ENCODE data around the gene PCDHGB3.
"Not testable (repeated sequence)": the region's sequence is repeated elsewhere in the genome, so short reads cannot be mapped to it uniquely, and the experiment has no call there.

Gene PCDHGB3
- total RNA-seq: 0.25 to 2.5 (median 0.33) reads per million in 3 experiments

DNA sequence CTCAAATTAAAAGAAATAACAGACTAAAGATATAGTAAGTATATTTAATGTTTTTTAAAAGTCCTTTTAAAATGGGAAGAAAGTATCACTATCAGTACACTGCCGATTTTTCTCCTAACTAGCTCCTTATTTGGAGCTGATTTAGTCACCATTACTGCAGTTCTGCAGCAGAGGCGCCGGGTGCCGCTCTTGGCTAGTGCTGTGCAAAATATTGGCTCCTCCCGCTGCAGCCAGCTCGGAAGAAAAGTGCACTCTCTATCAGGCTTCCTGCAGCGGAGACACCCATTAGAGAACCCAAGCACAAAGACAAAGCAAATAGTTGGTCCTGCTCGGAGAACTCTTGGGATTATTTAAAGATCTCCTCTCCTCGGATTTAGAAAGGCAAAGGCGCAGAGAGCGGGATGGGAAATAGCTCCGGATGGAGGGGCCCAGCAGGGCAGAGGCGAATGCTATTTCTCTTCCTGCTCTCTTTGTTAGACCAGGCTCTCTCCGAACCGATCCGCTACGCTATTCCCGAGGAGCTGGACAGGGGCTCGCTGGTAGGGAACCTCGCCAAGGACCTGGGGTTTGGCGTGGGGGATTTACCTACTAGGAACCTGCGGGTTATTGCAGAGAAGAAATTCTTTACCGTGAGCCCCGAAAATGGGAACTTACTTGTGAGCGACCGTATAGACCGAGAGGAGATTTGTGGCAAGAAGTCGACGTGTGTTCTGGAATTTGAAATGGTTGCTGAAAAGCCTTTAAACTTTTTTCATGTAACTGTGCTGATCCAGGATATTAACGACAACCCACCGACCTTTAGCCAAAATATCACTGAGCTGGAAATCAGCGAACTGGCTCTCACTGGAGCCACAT, at the start of gene PCDHGB3:
PCDHGB3 (plus strand) TSS at position 249 of the 855 bp plus-strand sequence; CDS start at position 402, 153 bp downstream.
- peak; percentile 27 for DNase-seq

DNA sequence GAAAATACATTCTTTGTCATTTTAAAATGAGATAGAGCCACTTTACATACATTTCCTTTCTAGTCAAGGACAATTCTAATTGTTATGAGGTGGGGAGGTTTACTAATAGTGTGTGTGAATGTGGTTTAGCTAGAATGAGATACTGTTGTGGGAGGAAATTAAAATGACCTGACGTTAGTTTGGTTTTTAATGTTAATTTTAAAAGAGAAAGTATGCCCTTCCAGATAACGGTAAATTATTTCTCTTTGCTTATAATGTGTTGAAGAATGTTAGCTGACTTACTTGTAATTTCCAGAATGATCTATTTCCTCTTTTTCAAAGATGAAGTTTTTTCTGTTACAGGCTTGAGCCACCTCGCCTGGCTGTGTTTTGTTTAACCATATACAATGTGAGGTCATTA, 47.8 kb upstream of the PCDHGB3 start:
- no peak for DNase-seq

DNA sequence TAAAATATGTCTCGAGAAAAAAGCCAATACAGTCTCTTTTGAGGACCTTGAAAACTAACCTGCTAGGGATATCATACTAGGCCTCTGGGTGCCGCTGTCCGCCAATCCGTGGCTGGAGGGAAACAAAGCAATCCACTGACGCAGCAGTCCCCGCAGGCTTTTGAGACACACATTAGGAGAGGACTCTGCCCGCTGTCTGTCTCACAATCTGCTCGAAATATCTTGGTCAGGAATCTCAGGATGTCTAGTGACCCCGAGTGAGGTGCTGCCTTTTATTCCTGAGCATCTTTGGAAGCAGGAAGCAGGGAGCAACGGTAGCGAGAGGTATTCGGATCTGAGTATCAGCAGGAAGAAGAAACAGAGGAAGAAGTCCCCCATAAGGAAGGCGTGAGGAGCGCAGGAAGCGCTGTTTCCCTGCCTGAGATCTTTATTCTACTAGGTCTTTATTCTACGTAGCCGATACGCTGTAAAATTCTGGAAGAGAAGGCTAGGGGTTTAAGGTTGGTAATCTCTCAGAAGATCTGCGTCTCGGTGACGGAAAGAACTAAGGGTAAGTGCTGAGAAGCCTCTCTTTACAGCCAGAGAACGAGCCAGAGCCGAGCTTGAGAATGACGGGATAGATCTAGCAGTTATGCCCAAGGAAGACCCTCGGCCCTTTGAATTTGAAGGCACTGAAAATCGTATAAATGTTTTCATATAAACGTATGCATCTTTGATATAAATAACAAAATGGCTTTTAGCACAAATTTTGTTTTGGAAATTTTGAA, 43.8 kb upstream of the PCDHGB3 start:
- DNase-seq: peak; percentile 59

DNA sequence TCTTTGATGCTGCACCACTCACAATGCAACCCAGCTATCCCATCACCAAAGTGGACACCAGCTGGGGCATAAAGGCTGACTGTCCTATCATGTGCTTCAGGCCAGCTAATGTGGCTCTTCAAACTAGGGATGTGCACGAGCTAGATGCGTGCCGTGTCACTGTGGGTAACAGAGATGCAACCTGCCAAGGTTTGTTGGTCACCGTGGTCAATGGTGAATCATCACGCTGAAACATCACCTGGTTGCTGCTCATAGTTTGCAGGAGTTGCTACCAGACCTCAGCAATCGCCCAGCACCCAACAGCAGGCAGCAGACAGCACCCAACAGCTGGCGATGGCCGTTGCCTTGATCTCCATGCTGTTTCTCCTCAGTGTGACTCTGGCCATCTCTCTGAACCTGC, 41.8 kb upstream of the PCDHGB3 start:
- DNase-seq: no peak

DNA sequence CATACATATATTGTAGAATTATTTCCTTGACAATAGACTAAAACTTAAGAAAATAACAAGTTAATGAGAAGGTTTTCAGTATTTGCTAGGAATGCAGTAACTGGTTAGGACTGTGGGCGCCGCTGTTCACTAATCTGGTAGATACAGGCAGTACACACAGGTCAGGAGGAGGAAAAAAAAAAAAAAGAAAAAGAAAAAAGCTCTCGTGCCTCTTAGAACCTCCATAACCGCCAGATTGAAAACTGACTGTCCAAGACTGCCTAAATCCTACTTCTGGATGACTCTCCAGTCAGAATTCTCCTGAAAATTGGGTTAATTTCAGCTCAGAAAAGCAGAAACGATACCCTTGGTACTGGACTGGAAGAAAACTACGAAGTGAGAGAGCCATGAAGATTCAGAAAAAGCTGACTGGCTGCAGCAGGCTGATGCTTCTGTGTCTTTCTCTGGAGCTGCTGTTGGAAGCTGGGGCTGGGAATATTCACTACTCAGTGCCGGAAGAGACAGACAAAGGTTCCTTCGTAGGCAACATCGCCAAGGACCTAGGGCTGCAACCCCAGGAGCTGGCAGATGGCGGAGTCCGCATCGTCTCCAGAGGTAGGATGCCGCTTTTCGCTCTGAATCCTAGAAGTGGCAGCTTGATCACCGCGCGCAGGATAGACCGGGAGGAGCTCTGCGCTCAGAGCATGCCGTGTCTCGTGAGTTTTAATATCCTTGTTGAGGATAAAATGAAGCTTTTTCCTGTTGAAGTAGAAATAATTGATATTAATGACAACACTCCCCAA, 39.6 kb upstream of the PCDHGB3 start, which contains the start of gene PCDHGA1:
PCDHGA1 (plus strand) TSS at position 216 of the 782 bp plus-strand sequence.
- peak; percentile 13 for DNase-seq

DNA sequence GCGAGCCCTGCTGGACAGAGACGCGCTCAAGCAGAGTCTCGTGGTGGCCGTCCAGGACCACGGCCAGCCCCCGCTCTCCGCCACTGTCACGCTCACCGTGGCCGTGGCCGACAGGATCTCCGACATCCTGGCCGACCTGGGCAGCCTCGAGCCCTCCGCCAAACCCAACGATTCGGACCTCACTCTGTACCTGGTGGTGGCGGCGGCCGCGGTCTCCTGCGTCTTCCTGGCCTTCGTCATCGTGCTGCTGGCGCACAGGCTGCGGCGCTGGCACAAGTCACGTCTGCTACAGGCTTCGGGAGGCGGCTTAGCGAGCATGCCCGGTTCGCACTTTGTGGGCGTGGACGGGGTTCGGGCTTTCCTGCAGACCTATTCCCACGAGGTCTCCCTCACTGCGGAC, 37.5 kb upstream of the PCDHGB3 start:
- not testable (repeated sequence) for DNase-seq

DNA sequence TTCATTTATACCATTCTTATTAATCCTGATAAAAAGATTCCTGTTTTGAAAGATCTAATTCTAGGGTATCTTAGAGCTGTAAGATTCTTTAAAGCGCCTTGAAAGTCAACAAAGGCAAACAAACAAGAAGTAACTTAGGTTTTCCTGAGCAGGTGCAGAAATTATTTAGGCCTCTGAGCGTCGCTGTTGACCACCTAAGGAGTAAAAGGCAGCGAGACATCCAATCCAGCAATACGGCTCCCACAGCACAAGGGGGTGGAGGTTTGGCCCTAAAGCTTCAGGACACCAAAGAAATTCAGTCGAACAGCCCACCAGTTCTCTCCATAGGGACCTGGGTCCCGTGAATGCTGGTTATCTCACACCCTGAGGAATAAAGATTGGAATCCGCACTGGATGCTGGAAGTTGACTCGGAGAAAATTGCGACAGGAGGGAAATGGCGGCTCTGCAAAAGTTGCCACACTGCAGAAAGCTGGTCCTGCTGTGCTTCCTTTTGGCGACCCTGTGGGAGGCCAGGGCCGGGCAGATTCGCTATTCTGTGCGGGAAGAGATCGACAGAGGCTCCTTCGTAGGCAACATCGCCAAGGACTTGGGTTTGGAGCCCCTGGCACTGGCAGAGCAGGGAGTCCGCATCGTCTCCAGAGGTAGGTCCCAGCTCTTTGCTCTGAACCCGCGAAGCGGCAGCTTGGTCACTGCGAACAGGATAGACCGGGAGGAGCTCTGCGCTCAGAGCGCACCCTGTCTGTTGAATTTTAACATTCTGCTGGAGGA, 31.3 kb upstream of the PCDHGB3 start, which contains the start of gene PCDHGA2:
PCDHGA2 (plus strand) TSS at position 223 of the 769 bp plus-strand sequence.
- DNase-seq: no peak

DNA sequence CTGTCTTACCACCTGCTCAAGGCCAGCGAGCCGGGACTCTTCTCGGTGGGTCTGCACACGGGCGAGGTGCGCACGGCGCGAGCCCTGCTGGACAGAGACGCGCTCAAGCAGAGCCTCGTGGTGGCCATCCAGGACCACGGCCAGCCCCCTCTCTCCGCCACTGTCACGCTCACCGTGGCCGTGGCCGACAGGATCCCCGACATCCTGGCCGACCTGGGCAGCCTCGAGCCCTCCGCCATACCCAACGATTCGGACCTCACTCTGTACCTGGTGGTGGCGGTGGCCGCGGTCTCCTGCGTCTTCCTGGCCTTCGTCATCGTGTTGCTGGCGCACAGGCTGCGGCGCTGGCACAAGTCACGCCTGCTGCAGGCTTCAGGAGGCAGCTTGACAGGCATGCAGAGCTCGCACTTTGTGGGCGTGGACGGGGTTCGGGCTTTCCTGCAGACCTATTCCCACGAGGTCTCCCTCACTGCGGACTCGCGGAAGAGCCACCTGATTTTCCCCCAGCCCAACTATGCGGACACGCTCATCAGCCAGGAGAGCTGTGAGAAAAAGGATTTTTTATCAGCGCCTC, 29.2 kb upstream of the PCDHGB3 start:
- DNase-seq: not testable (repeated sequence)

DNA sequence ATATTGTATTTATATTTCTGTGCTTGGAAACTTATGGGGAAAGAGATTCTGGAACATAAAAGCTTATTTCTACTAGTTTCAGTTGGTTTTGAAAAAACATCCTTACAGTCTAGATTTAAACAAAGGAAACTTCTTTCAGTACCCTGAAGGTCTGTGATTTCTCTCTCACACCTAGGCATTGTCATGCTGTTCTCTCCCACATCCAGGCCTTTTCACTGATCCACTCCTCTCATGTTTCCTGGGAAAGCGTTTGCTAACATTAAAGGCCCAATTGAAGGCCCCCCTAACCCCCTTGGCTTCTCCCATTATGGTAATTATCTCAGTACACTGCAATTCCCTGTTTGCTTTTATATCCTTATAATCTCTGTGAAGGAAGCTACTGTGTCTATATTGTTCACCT, 27.3 kb upstream of the PCDHGB3 start:
- no peak for DNase-seq

DNA sequence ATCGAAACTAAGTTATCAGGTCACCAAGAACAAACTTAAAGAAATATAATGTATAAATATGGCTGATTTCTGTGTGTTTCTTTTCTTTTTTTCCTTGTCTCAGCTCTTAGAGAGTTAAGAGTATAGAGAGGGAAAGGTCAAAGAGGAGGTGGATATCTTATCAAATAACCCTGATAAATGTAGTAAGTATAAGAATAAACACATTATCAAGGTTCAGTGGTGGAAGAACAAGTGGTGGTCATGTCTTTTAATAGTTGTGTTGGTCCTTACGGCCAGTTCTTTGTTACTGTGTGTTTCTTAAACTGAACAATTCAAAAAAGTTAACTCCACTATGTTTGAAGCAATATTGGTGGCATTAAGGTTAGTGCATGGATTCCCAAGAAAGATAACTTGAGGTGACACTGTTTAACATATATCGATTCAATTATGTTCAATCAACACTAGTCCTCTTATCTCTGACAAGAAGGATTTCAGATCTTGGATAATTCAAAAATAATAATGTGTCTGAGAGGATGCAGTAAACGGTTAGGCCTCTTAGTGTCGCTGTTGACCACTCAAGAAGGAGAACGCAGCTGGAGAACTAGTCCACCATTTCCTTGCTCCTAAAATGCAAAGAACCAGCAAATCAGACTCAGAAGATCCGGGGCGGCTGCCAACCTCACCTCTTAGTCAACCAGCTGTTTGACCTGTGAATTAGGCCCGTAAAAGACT, 26.6 kb upstream of the PCDHGB3 start, which contains the start of gene PCDHGA3:
PCDHGA3 (plus strand) TSS at position 588 of the 711 bp plus-strand sequence. CDS start 205 bp downstream, outside the sequence.
- no peak for DNase-seq

DNA sequence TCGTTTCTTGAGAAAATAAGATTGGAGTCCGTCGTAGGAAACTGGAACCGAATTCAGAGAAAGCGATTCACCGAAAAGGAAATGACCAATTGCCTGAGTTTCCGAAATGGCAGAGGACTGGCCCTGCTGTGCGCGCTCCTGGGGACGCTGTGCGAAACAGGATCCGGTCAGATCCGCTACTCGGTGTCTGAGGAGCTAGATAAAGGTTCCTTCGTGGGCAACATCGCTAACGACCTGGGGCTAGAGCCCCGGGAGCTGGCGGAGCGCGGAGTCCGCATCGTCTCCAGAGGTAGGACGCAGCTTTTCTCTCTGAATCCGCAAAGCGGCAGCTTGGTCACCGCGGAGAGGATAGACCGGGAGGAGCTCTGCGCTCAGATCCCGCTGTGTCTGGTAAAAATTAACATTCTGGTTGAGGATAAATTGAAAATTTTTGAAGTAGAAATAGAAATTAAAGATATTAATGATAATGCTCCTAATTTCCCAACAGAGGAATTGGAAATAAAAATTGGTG, 26.0 kb upstream of the PCDHGB3 start:
- no peak for DNase-seq

DNA sequence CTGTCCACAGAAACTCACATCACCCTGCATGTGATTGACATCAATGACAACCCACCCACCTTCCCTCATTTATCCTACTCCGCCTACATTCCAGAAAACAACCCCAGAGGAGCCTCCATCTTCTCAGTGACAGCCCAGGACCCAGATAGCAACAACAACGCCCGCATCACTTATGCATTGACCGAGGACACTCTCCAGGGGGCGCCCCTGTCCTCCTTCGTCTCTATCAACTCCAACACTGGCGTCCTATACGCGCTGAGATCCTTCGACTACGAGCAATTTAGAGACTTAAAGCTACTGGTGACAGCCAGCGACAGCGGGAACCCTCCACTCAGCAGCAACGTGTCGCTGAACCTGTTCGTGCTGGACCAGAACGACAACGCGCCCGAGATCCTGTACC, 24.7 kb upstream of the PCDHGB3 start:
- DNase-seq: no peak

DNA sequence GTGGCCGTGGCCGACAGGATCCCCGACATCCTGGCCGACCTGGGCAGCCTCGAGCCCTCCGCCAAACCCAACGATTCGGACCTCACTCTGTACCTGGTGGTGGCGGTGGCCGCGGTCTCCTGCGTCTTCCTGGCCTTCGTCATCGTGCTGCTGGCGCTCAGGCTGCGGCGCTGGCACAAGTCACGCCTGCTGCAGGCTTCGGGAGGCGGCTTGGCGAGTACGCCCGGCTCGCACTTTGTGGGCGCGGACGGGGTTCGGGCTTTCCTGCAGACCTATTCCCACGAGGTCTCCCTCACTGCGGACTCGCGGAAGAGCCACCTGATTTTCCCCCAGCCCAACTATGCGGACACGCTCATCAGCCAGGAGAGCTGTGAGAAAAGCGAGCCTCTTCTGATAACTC, 24.0 kb upstream of the PCDHGB3 start:
- not testable (repeated sequence) for DNase-seq

DNA sequence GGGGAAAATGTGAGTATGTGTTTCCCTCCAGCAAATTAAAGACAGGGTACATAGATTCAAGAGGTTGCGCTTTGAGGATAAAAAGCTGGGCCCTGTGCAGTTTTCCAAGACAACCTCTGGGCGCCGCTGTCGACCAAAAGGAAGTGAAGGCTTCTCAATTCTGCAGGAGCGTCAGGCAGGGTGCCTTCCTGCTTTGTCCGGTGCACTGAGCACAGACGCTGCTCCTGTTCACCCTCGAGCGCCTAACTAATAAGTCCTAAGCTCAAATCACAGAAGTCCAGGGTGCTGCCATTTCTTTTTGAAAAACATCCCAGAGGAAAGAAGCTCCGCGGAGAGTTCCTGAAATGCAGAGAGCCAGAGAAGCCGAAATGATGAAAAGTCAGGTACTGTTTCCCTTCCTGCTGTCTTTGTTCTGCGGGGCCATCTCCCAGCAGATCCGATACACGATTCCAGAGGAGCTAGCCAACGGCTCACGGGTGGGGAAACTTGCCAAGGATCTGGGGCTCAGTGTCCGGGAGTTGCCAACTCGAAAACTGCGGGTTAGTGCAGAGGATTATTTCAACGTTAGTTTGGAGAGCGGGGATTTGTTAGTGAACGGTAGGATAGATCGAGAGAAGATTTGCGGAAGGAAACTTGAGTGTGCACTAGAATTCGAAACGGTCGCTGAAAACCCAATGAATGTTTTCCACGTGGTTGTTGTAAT, 20.0 kb upstream of the PCDHGB3 start, which contains the start of gene PCDHGB1:
PCDHGB1 (plus strand) TSS at position 183 of the 703 bp plus-strand sequence; CDS start at position 345, 162 bp downstream.
- DNase-seq: no peak

DNA sequence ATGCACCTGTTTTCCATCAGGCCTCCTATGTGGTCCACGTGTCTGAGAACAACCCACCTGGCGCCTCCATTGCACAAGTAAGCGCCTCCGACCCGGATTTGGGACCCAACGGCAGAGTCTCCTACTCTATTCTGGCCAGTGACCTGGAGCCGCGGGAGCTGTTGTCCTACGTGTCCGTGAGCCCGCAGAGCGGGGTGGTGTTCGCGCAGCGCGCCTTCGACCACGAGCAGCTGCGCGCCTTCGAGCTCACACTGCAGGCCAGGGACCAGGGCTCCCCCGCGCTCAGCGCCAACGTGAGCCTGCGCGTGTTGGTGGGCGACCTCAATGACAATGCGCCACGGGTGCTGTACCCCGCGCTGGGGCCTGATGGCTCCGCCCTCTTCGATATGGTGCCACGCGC, 18.5 kb upstream of the PCDHGB3 start:
- no peak for DNase-seq

DNA sequence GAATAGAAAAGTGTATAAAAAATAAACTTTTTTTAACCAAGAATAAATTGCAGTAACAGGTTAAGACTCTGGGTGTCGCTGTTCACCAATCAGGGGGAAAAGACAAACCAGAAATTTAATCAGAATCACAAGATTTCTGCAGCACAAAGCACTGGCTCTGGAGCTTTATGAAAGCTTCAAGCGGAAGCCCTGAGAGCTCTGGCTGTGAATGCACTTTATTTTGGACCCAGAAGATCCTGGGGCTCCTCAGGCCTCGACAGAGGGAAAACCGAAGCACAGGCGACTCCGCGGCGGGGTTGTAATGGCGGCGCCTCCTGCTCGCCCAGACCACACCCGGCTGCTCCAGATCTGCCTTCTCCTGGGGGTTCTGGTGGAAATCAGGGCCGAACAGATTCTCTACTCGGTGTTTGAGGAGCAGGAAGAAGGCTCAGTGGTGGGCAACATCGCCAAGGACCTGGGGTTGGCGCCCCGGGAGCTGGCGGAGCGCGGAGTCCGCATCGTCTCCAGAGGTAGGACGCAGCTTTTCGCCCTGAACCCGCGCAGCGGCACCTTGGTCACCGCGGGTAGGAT, 15.1 kb upstream of the PCDHGB3 start, which contains the start of gene PCDHGA4:
PCDHGA4 (plus strand) TSS at position 122 of the 570 bp plus-strand sequence; CDS start at position 209, 87 bp downstream.
- no peak for DNase-seq

DNA sequence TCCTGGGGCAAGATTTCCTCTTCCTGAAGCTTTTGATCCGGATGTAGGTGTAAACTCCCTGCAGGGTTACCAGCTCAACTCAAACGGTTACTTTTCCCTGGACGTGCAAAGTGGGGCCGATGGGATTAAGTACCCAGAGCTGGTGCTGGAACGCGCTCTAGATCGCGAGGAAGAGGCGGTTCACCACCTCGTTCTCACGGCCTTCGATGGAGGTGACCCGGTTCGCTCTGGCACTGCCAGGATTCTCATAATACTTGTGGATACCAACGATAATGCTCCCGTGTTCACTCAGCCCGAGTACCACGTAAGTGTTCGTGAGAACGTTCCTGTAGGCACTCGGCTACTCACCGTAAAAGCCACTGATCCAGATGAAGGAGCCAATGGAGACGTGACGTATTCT, 14.4 kb upstream of the PCDHGB3 start:
- DNase-seq: no peak

DNA sequence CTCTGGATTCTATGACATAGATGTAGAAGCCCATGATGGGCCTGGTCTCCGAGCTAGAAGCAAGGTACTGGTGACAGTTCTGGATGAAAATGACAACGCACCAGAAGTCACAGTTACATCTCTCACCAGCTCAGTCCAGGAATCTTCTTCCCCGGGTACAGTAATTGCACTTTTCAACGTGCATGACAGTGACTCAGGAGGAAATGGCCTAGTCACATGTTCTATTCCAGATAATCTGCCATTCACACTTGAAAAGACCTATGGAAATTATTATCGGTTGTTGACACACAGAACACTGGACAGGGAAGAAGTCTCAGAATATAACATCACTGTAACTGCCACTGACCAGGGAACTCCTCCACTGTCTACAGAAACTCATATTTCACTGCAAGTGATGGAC, 13.9 kb upstream of the PCDHGB3 start:
- no peak for DNase-seq

DNA sequence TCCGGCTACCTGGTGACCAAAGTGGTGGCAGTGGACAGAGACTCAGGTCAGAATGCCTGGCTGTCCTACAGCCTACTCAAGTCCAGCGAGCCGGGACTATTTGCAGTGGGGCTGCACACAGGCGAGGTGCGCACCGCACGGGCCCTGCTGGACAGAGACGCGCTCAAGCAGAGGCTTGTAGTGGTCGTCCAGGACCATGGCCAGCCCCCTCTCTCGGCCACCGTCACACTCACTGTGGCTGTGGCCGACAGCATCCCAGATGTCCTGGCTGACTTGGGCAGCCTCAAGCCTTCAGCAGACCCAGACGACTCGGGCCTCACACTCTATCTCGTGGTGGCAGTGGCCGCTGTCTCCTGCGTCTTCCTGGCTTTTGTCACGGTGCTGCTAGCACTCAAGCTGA, 13.1 kb upstream of the PCDHGB3 start:
- no peak for DNase-seq

All from central memory CD4-positive, alpha-beta T cell (primary cell).